ENCODE data around the gene ABCA4.
"Not testable (repeated sequence)": the region's sequence is repeated elsewhere in the genome, so short reads cannot be mapped to it uniquely, and the experiment has no call there.

- TF ChIP-seq, protein P1, sequence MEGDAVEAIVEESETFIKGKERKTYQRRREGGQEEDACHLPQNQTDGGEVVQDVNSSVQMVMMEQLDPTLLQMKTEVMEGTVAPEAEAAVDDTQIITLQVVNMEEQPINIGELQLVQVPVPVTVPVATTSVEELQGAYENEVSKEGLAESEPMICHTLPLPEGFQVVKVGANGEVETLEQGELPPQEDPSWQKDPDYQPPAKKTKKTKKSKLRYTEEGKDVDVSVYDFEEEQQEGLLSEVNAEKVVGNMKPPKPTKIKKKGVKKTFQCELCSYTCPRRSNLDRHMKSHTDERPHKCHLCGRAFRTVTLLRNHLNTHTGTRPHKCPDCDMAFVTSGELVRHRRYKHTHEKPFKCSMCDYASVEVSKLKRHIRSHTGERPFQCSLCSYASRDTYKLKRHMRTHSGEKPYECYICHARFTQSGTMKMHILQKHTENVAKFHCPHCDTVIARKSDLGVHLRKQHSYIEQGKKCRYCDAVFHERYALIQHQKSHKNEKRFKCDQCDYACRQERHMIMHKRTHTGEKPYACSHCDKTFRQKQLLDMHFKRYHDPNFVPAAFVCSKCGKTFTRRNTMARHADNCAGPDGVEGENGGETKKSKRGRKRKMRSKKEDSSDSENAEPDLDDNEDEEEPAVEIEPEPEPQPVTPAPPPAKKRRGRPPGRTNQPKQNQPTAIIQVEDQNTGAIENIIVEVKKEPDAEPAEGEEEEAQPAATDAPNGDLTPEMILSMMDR (IDR thresholded peaks at IDR 0.05), result not testable (repeated sequence)
- TF ChIP-seq POLR2A (IDR thresholded peaks at IDR 0.05), result not testable (repeated sequence)
Observed at GRCh38 chr1:94163249-94163648, 42.3 kb upstream of the ABCA4 start.
